ENCODE results near the gene TMEM151A. TPM values are rescaled to one million over a fixed set of nuclear protein-coding genes. Genes with fewer than 3 reads are reported as not detected.
A peak's percentile ranks its signal among the peaks of the same experiment; 100 is the strongest.

TMEM151A gene
- total and polyA plus RNA-seq, 2 of the 4 experiments (the other 2 are of a cell fraction), result 0.03 TPM; not detected in 1

GRCh38 chr11:66279092-66279734 lies 12.5 kb upstream of the TMEM151A start:
- Histone ChIP-seq H3K36me3 (ENCODE audit: control insufficient read depth, insufficient read depth, low read length) (peaks cover 21% of the 10 kb centered on the region), H2BK120ac (ENCODE audit: low read depth, low read length) (no peak overlapping the region), H3K27me3 (ENCODE audit: control insufficient read depth, insufficient read depth, low read length) (no peaks in the 10 kb centered on the region; the same call in 1 of the 2 replicates), H3K4me2 (ENCODE audit: low read depth, low read length) (no peak overlapping the region), H4K91ac (ENCODE audit: insufficient read depth, low read depth, low read length) (no peak overlapping the region), H3K4me1 (ENCODE audit: control insufficient read depth, insufficient read depth, low read length) (peaks cover 5% of the 10 kb centered on the region; the same call in 1 of the 2 replicates), H3K27ac (ENCODE audit: insufficient read depth, low read length) (no peak overlapping the region), H3K9ac (ENCODE audit: low read depth, low read length) (no peak overlapping the region), H3K18ac (ENCODE audit: low read depth, low read length) (no peak overlapping the region), H2BK15ac (ENCODE audit: low read depth, low read length) (no peak overlapping the region), H3K9me3 (ENCODE audit: control insufficient read depth, insufficient read depth, low read length) (no peaks in the 10 kb centered on the region), H2BK20ac (ENCODE audit: low read depth, low read length) (no peak overlapping the region), H2AFZ (replicated peaks; ENCODE audit: low read length, poor library complexity) (no peak overlapping the region), H3K23ac (ENCODE audit: low read depth, low read length) (no peak overlapping the region), H3K4me3 (ENCODE audit: insufficient read depth, low read depth, low read length) (no peak overlapping the region), H3K4ac (ENCODE audit: low read depth, low read length) (no peak overlapping the region), H3K9me1 (ENCODE audit: insufficient read depth, low read length) (peaks cover 6% of the 10 kb centered on the region; the same call in 1 of the 2 replicates), H2AK9ac (replicated peaks; ENCODE audit: low read depth, low read length, poor library complexity) (peak overlapping the region; percentile 50), H2BK5ac (ENCODE audit: low read depth, low read length, poor library complexity, severe bottlenecking) (no peak overlapping the region), H4K8ac (ENCODE audit: low read depth in 2 of 2, low read length in 2 of 2) (no peak overlapping the region), H2AK5ac (ENCODE audit: low read depth, low read length) (no peak overlapping the region), H4K5ac (ENCODE audit: low read depth, low read length) (no peak overlapping the region), H3K56ac (ENCODE audit: extremely low read depth, insufficient read depth, low read length) (no peak overlapping the region), H3K14ac (replicated peaks; ENCODE audit: low read depth, low read length) (no peak overlapping the region), H3K79me1 (ENCODE audit: low read depth in 1 of 2, low read length in 2 of 2) (peaks cover 0 to 5% of the 10 kb centered on the region in 2 experiments; a peak in 1 of 4 replicates), H4K20me1 (ENCODE audit: insufficient read depth, low read length) (peaks cover 36% of the 10 kb centered on the region)
- DNase-seq (no peak), ATAC-seq (ENCODE audit: low read depth) (no peak)
- 50% methylated on average over 8 of the region's 15 CpGs; no CpG with 5 or more reads in 1 of the 2 experiments for WGBS, 2 experiments (ENCODE audit: extremely low coverage in 2 of 2, insufficient read length in 1 of 2)
- BruUV-seq (replicated peaks), result no TSS peak
- CTCF ChIA-PET, result interaction anchor here (0.6 kb wide), 1 partner anchor 56 kb away, joined by 3 read pairs; no protein-coding TSS in a partner anchor
- dilution Hi-C loops (cut with HindIII; ENCODE audit: low sequenced_read_pairs, unreplicated experiment), result no loop called here
- intact Hi-C loops (cut with micrococcal nuclease), result no loop called here
- in situ Hi-C loops (cut with MboI; ENCODE audit: low sequenced_read_pairs), result no loop called here
- POLR2A ChIA-PET (ENCODE audit: unreplicated experiment), result no interaction called here
- TF ChIP-seq NFE2L2 (IDR thresholded peaks at IDR 0.05; ENCODE audit: low read depth, low read length) (no peak), CHD1 (IDR thresholded peaks at IDR 0.05; ENCODE audit: low read depth, low read length) (no peak), BHLHE40 (IDR thresholded peaks at IDR 0.05; ENCODE audit: low read depth, low read length) (no peak), MXI1 (IDR thresholded peaks at IDR 0.05; ENCODE audit: borderline replicate concordance, low read depth, low read length) (no peak), RCOR1 (IDR thresholded peaks at IDR 0.05; ENCODE audit: insufficient replicate concordance, low read length) (no peak), CTCF (conservative IDR thresholded peaks at IDR 0.05; ENCODE audit: low read depth, low read length) (no peak), MAZ (IDR thresholded peaks at IDR 0.05; ENCODE audit: borderline replicate concordance, low read depth, low read length) (no peak)

All from IMR-90 (cell line).